GM19193 (cell line): Measurements from ENCODE around the gene AGAP2.

ENCODE experiments used
- POLR2A ChIP-seq: IDR thresholded peaks from 4 replicates; pipeline ENCODE4 v1.6.1; 2011; ENCODE audit not compliant: insufficient read depth, insufficient read length; ENCODE audit errors: extremely low read depth

AGAP2 gene

GRCh38 chr12:57726884-57727757, 11.4 kb downstream of the AGAP2 start:
- TF ChIP-seq POLR2A: no peak

GRCh38 chr12:57726151-57726883, 12.2 kb downstream of the AGAP2 start:
- TF ChIP-seq POLR2A: no peak

- TF ChIP-seq POLR2A: no peak
Measured at GRCh38 chr12:57725851-57726150, 12.7 kb downstream of the AGAP2 start.

- no peak for TF ChIP-seq POLR2A
Measured at GRCh38 chr12:57724936-57725740, 13.4 kb downstream of the AGAP2 start.

- TF ChIP-seq POLR2A: no peak
Measured at GRCh38 chr12:57724003-57724935, 14.3 kb downstream of the AGAP2 start.

GRCh38 chr12:57723630-57723962, 14.9 kb downstream of the AGAP2 start:
- TF ChIP-seq POLR2A: no peak

GRCh38 chr12:57722716-57723629, 15.6 kb downstream of the AGAP2 start:
- no peak for TF ChIP-seq POLR2A

- no peak for TF ChIP-seq POLR2A
Measured at GRCh38 chr12:57720606-57721595, 17.6 kb downstream of the AGAP2 start.

- no peak for TF ChIP-seq POLR2A
Measured at GRCh38 chr12:57719777-57720605, 18.6 kb downstream of the AGAP2 start.

- TF ChIP-seq POLR2A: no peak
Measured at GRCh38 chr12:57718641-57719528, 19.7 kb downstream of the AGAP2 start.
